HEK293 (cell line): ENCODE results near the gene PFKL.

Experiments used
- YY1 ChIP-seq: fragments of 450-650 bp; formaldehyde crosslinking; IDR thresholded peaks from 2 replicates; pipeline ENCODE4 v1.5.1; 2018; ENCODE audit warnings: missing biosample characterization, missing genetic modification characterization
- ZBTB17 ChIP-seq: fragments of 450-650 bp; formaldehyde crosslinking; IDR thresholded peaks from 2 replicates; pipeline ENCODE4 v1.5.1; 2016; ENCODE audit warnings: missing biosample characterization, missing genetic modification characterization
- ZBTB6 ChIP-seq: fragments of 450-650 bp; formaldehyde crosslinking; IDR thresholded peaks from 2 replicates; pipeline ENCODE4 v1.5.1; 2017; ENCODE audit warnings: missing biosample characterization, missing genetic modification characterization
- ZNF175 ChIP-seq: fragments of 450-650 bp; formaldehyde crosslinking; IDR thresholded peaks from 2 replicates; pipeline ENCODE4 v1.5.1; 2016; ENCODE audit warnings: missing biosample characterization, missing genetic modification characterization
- ZNF280C ChIP-seq: fragments of 450-650 bp; formaldehyde crosslinking; IDR thresholded peaks from 2 replicates; pipeline ENCODE4 v1.5.1; 2016; ENCODE audit warnings: missing biosample characterization, missing genetic modification characterization
- ZNF433 ChIP-seq: fragments of 450-650 bp; formaldehyde crosslinking; IDR thresholded peaks from 2 replicates; pipeline ENCODE4 v1.5.1; 2016; ENCODE audit warnings: missing biosample characterization, missing genetic modification characterization, low read depth
- ZNF629 ChIP-seq: fragments of 450-650 bp; formaldehyde crosslinking; IDR thresholded peaks from 2 replicates; pipeline ENCODE4 v1.5.1; 2017; ENCODE audit warnings: missing biosample characterization, missing genetic modification characterization
- ZNF664 ChIP-seq: fragments of 450-650 bp; formaldehyde crosslinking; IDR thresholded peaks from 2 replicates; pipeline ENCODE4 v1.5.1; 2016; ENCODE audit warnings: missing biosample characterization, missing genetic modification characterization
- ZSCAN18 ChIP-seq: fragments of 450-650 bp; formaldehyde crosslinking; IDR thresholded peaks from 2 replicates; pipeline ENCODE4 v1.5.1; 2016; ENCODE audit warnings: missing biosample characterization, missing genetic modification characterization
- TF ChIP-seq, protein P1 (sequence below): fragments of 450-650 bp; formaldehyde crosslinking; IDR thresholded peaks from 2 replicates; pipeline ENCODE4 v1.5.1; 2016; ENCODE audit warnings: missing biosample characterization, missing genetic modification characterization
- TF ChIP-seq, protein P2 (sequence below): fragments of 450-650 bp; formaldehyde crosslinking; IDR thresholded peaks from 2 replicates; pipeline ENCODE4 v1.5.1; 2016; ENCODE audit warnings: missing biosample characterization, missing genetic modification characterization

- no peak for TF ChIP-seq ZNF175 (tag by site-specific recombination)
- TF ChIP-seq YY1 (tag by site-specific recombination) = no peak
- no peak for TF ChIP-seq ZNF629 (tag by site-specific recombination)
- TF ChIP-seq, protein P1, sequence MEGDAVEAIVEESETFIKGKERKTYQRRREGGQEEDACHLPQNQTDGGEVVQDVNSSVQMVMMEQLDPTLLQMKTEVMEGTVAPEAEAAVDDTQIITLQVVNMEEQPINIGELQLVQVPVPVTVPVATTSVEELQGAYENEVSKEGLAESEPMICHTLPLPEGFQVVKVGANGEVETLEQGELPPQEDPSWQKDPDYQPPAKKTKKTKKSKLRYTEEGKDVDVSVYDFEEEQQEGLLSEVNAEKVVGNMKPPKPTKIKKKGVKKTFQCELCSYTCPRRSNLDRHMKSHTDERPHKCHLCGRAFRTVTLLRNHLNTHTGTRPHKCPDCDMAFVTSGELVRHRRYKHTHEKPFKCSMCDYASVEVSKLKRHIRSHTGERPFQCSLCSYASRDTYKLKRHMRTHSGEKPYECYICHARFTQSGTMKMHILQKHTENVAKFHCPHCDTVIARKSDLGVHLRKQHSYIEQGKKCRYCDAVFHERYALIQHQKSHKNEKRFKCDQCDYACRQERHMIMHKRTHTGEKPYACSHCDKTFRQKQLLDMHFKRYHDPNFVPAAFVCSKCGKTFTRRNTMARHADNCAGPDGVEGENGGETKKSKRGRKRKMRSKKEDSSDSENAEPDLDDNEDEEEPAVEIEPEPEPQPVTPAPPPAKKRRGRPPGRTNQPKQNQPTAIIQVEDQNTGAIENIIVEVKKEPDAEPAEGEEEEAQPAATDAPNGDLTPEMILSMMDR (tag by site-specific recombination) = no peak
- no peak for TF ChIP-seq ZBTB6 (tag by site-specific recombination)
- TF ChIP-seq ZNF280C (tag by site-specific recombination) = no peak
- TF ChIP-seq, protein P2, sequence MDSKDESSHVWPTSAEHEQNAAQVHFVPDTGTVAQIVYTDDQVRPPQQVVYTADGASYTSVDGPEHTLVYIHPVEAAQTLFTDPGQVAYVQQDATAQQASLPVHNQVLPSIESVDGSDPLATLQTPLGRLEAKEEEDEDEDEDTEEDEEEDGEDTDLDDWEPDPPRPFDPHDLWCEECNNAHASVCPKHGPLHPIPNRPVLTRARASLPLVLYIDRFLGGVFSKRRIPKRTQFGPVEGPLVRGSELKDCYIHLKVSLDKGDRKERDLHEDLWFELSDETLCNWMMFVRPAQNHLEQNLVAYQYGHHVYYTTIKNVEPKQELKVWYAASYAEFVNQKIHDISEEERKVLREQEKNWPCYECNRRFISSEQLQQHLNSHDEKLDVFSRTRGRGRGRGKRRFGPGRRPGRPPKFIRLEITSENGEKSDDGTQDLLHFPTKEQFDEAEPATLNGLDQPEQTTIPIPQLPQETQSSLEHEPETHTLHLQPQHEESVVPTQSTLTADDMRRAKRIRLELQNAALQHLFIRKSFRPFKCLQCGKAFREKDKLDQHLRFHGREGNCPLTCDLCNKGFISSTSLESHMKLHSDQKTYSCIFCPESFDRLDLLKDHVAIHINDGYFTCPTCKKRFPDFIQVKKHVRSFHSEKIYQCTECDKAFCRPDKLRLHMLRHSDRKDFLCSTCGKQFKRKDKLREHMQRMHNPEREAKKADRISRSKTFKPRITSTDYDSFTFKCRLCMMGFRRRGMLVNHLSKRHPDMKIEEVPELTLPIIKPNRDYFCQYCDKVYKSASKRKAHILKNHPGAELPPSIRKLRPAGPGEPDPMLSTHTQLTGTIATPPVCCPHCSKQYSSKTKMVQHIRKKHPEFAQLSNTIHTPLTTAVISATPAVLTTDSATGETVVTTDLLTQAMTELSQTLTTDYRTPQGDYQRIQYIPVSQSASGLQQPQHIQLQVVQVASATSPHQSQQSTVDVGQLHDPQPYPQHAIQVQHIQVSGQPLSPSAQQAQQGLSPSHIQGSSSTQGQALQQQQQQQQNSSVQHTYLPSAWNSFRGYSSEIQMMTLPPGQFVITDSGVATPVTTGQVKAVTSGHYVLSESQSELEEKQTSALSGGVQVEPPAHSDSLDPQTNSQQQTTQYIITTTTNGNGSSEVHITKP (tag by site-specific recombination) = no peak
- no peak for TF ChIP-seq ZBTB17 (tag by site-specific recombination)
- no peak for TF ChIP-seq ZNF664 (tag by site-specific recombination)
- no peak for TF ChIP-seq ZNF433 (tag by site-specific recombination)
- TF ChIP-seq ZSCAN18 = no peak
Observed at GRCh38 chr21:44376606-44377005, 76.8 kb downstream of the PFKL start.
